GM21723 (cell line): ENCODE results near the gene CAMK1.

Source experiments
- ATAC-seq: cut with Tn5 transposase; IDR thresholded peaks from one replicate; pipeline ENCODE4 v1.9.1; 2021; ENCODE audit warnings: mild to moderate bottlenecking, moderate library complexity; ENCODE audit not compliant: unreplicated experiment

The CAMK1 gene

DNA sequence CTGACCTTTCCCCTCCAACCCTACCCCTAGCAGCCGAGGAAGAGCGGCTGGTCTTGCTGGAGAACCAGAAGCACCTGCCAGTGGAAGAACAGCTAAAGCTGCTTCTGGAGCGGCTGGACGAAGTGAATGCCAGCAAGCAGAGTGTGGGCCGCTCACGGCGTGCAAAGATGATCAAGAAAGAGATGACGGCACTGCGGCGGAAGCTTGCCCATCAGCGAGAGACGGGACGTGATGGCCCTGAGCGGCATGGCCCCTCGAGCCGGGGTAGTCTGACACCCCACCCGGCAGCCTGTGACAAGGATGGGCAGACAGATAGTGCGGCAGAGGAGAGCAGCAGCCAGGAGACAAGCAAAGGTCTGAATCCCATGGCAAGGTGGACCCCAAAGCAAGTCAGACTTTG is 26.2 kb downstream of the CAMK1 start:
- no peak for ATAC-seq

DNA sequence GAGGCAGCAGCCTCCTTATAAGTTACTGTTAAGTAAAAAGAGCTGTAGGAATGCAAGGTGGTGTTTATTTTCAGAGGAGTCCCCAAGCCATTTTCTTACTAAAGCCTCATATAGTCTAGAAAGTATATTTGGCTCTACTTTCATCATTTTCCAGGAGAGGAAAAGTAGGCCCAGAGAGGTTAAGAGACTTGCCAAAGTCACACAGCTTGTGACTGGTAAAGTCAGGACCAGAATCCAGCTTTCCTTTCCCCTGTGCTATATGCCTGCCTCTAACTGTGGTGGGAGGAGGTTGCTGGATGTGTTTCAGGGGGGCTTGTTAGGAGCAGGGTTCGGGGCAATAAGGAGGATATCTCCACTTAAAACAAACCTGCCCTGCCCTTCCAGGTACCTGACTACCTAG is 27.2 kb downstream of the CAMK1 start:
- ATAC-seq, result no peak

DNA sequence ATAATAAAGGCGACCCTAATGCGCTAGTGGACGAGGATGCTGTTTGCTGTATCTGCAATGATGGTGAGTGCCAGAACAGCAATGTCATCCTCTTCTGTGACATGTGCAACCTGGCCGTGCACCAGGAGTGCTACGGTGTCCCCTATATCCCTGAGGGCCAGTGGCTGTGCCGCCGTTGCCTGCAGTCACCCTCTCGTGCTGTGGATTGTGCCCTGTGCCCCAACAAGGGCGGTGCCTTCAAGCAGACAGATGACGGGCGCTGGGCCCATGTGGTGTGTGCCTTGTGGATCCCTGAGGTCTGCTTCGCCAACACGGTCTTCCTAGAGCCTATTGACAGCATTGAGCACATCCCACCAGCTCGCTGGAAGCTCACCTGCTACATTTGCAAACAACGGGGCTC is 30.6 kb downstream of the CAMK1 start:
- no peak for ATAC-seq

DNA sequence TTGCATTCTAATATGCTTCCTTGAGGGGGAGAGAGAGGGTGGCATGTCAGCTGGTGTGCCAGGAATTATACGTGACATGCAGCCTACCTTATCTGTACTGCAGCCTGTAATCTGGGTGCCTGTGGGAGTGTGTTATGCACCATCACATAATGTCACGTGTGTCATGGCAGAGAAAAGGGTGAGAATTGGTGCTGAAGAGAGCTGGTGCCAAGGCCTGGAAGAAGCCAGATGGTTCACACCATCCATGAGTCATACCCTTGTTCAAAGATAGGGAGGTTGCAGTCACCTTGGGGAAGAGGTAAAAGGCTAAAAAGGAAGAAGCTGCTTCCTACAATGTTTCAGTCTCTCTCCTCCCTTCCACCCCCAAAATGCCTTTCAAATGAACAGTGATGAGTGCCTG is 32.9 kb downstream of the CAMK1 start:
- ATAC-seq, result no peak

DNA sequence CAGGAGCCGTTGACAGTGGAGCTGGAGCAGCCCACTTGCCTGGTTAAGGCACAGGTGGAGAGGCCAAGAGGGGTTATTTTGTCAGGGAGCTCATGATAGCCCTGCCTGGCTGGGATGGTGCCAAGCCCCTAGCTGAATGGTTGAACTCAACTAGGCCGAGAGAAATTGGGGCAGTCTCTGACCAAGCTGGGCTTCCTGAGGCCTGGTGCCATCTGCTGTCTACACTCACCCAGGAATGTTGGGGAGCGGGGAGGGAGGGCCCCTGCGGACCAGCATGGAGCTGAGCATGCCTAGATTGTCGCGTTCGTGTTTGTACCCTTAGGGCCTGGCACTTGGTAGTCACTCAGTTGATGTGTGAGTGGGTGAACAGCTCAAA is 37.0 kb downstream of the CAMK1 start:
- ATAC-seq, result no peak

DNA sequence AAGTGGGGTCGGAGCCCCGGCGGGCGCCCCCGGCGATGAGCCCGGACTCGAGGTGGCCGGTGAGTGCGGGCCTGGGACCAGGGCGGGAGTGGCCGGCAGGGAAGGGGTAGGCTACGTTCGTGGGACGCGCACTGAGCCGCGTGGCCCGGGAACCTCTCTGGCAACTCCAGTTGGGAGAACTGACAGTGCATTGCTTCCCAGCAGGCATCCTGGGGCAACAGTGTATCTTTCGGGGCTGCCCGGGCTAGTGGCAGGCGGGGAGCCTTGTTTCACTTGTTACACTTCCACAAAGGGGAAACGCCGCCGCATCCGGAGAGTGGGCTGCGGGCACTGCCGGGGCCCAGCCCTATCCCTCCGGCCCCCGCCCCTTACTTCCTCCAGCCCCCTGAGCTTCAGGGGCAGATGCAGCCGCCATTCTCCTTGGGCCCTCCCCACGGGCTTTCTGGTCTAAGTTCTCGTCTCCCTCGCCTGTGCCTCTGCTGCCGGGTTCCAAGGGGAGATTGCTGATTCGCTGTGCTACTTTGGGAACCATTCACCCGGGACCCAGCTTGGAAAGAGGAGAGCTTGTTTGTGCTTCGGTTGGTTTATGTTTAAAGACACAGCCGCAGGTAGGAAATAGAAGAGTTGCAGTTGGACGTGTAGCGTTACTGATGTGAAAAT is 37.5 kb downstream of the CAMK1 start:
- ATAC-seq, result peak; percentile 22

DNA sequence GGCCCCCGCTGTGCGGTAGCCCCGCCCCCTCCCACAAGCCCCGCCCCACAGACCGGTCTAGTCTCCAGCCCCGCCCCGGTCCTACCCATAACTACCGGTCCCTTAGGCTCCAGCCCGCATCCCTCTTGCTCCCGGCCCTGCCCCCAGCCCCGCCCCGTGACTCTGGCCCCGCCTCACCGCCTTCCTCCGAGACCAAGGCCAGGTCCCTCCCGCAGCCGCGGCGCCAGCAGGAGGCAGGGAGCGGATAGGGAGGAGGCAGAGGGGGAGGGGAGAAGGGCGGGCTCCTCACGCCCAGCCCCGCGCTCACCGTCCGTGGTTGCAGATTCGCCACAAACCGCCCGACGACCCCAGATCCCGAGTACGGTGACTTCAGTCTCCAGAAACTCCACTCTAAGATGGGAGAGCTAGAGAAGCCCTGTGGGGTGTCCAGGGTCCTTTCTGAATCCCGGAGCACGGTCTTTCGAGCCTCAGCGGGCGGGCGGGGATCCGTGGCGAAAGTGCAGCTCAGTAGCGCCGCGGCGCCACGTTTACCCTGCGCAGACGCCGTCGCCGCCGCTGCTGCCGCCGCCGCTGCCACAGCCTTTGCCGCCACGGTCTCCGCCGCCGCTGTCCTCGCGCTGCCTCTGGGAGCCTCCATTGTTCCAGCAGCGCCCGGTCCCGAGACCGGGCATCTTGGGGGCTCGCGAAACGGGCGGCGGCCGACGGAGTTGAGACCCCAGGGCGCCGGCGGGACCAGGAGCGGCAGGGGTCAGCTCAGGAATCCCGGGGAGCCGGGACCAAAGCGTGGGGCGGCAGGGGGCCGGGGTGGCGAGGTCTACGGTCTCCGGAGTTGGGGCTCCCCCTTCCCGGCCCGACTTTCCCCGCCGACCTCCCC is 38.3 kb downstream of the CAMK1 start, which contains the start of gene BRPF1:
BRPF1 (plus strand) TSS at position 530 of the 874 bp plus-strand sequence. CDS start 2,406 bp downstream, outside the sequence.
- peak; percentile 93 for ATAC-seq

DNA sequence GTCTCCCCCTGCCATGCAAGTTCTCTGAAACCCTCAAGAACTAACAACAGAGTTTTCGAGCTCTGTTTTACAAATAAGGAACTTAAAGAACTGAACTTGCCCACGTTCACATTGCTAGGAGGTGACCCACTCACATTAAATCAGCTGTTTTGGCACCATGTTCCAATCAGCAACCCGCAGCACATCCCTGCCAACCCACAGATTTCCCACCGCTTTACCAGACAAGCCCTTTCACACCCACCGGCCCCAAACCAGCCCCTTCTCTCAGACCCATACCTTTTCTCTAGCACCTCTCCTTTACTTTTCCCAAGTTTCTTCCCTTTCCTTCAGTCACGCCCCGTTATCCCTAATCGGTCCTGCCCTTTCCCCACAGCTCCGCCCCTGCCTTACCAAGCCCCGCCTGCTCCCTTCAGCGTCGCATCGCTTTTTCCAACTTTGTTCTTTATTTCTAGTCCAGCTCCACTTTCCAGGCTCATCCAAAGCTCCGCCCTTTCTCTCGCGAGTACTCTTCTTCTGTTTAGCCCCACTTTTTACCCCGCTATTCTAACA is 39.0 kb downstream of the CAMK1 start:
- ATAC-seq, result peak; percentile 58

DNA sequence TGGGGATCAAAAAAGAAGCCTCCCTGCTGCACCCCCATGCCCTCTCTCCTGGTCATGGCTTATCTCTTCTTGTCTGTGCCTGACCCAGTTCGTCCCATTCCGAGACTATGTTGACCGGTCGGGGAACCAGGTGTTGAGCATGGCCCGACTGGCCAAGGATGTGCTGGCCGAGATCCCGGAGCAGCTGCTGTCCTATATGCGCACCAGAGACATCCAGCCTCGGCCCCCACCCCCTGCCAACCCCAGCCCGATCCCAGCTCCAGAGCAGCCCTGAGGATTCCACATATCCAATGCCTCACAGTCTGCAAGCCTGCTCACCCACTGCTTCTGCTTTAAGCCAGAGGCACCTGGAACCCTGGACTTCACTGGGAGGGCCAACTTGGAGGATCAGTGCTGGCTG is 40.3 kb downstream of the CAMK1 start:
- ATAC-seq, result no peak

DNA sequence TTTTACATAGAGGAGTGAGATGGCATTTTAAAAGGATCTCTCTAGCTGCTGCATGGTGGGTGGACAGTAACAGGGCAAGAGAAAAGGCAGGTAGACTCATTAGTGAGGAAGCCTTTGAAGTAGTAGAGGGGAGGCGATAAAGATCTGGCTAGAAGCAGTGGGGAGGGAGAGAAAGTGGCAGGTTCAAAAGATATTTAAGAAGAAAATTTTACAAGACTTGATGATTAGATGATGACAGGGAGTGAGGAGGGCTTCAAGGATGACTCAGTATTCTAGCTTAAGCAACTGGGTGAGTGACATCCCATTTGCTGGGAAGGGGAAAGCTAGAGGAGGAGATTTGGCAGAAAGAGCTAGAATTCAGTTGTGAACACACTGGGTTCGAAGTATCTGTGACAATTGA is 42.0 kb downstream of the CAMK1 start:
- ATAC-seq, result no peak

DNA sequence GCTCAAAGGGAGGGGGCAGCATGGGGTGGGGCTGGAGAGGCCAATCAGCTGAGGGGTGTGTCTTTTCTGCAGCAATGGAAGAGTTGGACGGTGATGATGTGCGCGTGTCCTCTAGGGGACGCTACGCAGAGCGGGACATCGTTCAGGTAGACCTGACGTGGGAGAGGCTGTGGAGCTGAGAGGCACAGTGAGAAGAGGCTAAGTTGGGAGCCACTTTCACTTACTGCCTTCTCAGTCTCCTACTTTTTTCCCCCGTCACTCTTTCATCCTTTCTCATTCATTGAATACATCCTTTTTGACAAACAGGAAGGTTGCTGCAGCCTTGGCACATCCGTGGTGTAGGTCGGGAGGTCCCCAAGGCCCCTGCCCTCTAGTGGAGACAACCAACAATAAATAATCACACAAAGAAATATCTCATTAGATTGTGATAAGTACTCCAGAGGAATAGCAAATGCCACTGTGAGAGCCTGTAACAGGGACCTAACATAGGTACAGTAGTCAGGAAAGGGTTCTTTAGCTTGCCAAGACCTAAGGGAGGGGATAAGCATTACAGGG is 42.6 kb downstream of the CAMK1 start:
- ATAC-seq, result no peak

DNA sequence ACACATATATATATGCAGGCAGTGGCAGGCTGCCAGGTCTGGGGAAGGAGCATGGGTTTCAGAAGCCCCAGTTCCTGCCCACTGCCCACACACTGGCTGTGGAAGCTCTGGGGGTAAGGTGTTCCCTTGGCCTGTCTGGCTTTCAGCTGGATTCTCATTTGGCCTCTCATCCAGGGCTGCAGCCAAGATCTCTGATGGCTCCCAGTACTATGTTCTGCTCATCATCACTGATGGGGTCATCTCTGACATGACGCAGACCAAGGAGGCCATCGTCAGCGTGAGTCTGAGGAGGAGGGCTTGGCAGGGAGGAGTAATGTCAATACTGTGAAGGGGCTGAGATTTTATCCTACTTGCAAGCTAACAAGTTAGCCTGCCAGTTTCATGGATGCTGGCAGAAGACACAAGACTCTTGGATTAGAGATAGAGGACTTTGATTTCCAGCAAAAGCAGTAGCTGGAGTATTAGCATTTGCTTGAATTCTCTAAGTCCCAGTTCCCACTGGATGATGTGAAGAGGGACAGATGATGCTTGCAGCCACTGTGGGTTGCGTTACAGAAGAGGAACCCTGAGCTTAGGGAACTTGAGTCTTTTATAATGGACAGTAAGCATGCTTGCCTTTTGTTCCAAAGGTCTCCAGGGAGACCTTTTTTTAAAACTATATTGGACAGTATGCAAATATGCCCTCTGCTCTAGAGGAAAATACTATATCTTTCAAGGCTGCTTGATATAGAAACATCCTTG is 43.8 kb downstream of the CAMK1 start:
- no peak for ATAC-seq

DNA sequence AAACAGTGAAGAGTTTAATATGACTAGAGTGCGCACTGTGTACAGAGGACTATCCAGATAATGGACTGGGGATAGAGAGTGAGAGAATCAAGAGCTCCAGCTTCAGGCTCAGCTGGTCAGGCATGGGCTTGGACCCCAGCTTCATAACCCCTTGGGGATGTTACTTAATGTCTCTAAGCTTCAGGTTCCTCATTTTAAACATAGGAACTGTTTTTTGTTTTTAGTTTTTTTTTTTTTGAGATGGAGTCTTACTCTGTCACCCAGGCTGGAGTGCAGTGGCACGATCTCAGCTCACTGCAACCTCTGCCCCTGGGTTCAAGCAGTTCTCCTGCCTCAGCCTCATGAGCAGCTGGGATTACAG is 48.1 kb downstream of the CAMK1 start:
- ATAC-seq, result no peak

DNA sequence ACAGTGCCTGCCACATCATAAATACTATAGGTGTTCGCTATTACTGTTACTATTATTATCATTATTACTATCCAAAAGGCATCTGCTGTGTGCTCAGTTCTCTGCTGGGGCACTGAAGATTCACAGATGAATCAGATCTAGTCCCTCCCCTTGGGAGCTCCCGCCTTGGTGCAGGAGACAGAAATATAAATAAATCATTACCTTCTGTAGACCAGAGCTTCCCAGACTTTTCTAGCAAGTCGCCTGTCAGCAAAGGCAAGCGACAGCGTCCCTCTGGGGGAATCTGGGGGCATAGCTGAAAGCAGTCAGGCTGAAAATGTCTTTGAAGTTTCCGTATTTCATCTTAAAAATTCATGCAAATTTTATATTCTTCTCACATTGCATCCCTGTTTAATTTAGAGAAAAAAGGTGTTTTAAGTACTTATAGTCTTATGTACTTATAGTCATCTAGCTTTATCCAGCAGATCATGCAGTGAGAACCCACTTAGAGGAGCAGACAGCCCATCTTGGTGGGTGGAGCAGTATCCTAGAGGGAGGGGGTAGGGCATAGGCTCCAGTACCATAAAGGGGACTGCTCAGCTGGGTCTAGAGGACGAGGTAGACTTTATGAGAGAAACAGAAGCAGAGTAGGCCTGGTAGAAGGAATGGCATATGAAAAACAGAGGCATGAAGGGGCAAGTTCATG is 48.6 kb downstream of the CAMK1 start:
- ATAC-seq, result no peak

DNA sequence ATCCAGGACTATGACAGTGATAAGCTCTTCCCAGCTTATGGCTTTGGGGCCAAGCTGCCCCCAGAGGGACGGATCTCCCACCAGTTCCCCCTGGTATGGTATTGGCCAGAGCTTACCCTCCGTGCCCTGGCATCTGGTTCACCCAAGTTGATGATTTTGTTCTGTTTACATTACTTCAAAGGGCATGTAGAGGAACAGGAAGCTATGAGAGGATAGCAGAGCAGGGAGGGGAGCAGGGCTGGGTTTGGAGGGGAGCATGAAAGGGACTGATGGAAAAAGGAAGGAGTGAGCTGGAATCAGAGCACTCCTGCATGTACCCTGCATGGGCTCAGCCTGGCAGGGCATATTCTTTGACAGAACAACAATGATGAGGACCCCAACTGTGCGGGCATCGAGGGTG is 51.6 kb downstream of the CAMK1 start:
- ATAC-seq, result no peak

DNA sequence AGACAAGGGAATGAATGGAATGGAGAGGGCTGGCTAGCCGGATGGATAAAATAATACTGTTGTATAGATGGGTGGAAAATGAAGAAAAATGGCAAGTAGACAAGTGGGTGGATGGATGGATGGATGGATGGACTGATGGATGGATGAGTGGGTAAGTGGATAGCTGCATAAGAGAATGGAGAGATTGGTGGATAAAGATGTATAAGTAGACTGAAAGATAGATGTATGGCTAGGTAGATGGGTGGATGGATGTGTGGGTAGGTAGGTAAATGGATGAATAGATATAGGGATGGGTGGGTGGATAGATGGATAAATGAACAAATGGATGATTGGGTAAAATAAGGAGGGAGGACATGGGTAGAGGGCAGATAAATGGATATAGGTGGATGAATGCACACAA is 52.2 kb downstream of the CAMK1 start:
- no peak for ATAC-seq

DNA sequence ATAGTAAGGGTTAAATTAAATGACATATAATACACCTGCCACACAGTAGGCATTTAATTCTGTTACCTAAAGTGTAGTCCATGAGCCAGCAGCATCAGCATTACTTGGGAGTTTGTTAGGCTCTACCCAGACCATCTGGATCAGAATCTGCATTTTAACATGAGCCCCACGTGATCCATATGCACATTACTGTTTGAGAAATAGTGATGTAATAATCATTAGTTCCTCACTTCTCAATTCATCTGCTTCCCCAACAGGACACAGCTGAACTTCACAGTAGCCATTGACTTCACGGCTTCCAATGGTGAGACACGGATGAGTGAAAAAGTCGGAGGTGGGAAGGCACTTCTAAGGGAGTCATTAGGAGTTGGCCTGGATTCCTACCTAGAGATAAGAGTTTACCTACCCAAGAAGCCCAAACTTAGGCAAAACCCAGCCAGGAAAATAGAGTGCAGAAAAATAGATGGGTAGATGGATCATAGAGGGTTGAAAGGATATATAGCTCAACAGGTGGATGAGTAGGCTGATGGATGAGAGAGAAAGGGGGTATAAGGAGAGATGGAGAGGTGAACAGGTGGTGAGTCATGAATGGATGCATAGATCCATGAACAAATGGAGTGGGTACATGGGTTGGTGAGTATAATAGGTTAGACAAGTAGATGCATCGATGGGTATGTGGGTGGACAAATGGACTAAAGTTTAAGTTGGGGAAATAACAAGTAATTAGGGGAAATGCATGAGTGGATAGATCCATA is 52.8 kb downstream of the CAMK1 start:
- no peak for ATAC-seq

DNA sequence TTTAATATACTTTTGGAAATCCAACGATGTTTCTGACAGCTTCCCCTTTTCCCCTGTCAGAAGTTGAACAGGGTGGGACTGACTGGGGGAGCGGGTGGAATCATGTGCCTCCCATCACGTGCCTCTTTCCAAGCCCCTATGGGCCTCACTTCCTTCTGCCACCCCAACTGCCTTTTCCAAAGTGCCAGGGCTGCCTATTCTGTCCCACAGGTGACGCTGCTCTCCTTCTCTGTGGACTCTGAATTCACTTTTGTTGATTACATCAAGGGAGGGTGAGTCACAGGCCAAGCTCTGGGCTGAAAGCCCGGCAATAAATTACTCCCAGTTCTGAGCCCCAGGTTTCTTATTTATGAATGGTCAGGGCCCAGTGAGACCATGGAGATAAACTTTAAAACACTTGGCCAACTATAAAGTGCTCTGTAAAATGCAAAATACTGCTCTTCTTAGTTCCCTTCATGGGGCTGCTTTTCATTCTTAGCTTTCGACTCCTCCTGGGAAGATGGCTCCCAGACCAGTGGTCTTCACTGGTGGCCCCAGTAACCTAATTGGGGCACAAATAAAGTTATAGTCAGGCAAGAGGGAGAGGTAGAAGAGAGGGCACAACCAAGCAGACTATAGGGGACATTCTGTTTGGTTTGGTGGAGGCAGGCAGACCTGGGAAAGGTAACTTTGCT is 53.8 kb downstream of the CAMK1 start:
- ATAC-seq, result no peak

DNA sequence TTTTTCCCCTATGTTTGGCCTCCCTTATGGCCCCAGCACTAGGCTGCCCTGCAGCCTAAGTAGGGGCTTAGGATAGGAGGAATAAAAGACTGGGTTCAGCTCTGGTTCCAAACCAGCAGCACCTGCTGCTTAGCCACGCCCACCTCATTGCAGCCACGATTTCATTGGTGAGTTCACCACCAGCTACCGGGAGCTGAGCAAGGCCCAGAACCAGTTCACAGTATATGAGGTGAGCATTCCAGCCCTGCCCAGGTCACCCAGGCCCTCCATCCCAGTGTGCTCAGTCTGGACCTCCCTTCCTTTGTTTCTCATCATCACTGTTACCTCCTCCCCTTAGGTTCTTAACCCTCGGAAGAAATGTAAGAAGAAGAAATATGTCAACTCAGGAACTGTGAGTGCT is 54.6 kb downstream of the CAMK1 start:
- no peak for ATAC-seq
